GM23338 (cell line): ENCODE results near the gene SERGEF. TPM values are rescaled to one million over a fixed set of nuclear protein-coding genes. Genes with fewer than 3 reads are reported as not detected.

Experiments
- ATAC-seq: fragments of 200-7000 bp; cut with Tn5 transposase; 3 replicates; pipeline ENCODE4 v1.9.1; 2020
- DNase-seq: peaks from one replicate; pipeline ENCODE4 v3.0.0-alpha.2; 2015; ENCODE audit warnings: low spot score
- H2AFZ ChIP-seq: fragments of 200-600 bp; sonication (generic); 2 replicates; pipeline ENCODE4 v1.8.0; 2016; ENCODE audit warnings: antibody characterized with exemption, mild to moderate bottlenecking, moderate library complexity
- H3F3A ChIP-seq: fragments of 200-600 bp; sonication (generic); replicated peaks from 2 replicates; pipeline ENCODE4 v1.8.0; 2017; ENCODE audit warnings: antibody characterized with exemption, mixed run types, low read depth
- H3K27ac ChIP-seq: fragments of 200-600 bp; sonication (generic); 2 replicates; pipeline ENCODE4 v1.6.1; 2016; ENCODE audit warnings: low read depth
- H3K27me3 ChIP-seq: fragments of 200-600 bp; sonication (generic); 2 replicates; pipeline ENCODE4 v1.8.0; 2016; ENCODE audit warnings: mild to moderate bottlenecking, mixed run types, moderate library complexity; ENCODE audit not compliant: insufficient read depth
- H3K36me3 ChIP-seq: fragments of 200-600 bp; sonication (generic); 2 replicates; pipeline ENCODE4 v1.8.0; 2016; ENCODE audit warnings: mild to moderate bottlenecking; ENCODE audit not compliant: insufficient read depth
- H3K4me1 ChIP-seq: fragments of 200-600 bp; sonication (generic); 2 replicates; pipeline ENCODE4 v1.8.0; 2016; ENCODE audit warnings: mild to moderate bottlenecking, moderate library complexity; ENCODE audit not compliant: insufficient read depth
- H3K4me2 ChIP-seq: fragments of 200-600 bp; sonication (generic); 2 replicates; pipeline ENCODE4 v1.7.1; 2017; ENCODE audit warnings: mixed run types
- H3K4me3 ChIP-seq: fragments of 200-600 bp; sonication (generic); 2 replicates; pipeline ENCODE4 v1.6.1; 2016; ENCODE audit warnings: mixed run types
- H3K79me2 ChIP-seq: fragments of 200-600 bp; sonication (generic); replicated peaks from 2 replicates; pipeline ENCODE4 v1.8.0; 2017; ENCODE audit warnings: mild to moderate bottlenecking; ENCODE audit not compliant: insufficient read depth
- H3K9me2 ChIP-seq: fragments of 200-600 bp; sonication (generic); 2 replicates; pipeline ENCODE4 v1.8.0; 2017; ENCODE audit not compliant: insufficient read depth
- H4K20me1 ChIP-seq: fragments of 200-600 bp; sonication (generic); replicated peaks from 2 replicates; pipeline ENCODE4 v1.8.0; 2017; ENCODE audit warnings: mild to moderate bottlenecking; ENCODE audit not compliant: insufficient read depth
- H3K27ac Mint-ChIP-seq: 2 replicates; pipeline ENCODE4 v1.8.0; 2020; ENCODE audit warnings: inconsistent platforms, mild to moderate bottlenecking, moderate library complexity, mixed read lengths
- H3K27me3 Mint-ChIP-seq: 3 replicates; pipeline ENCODE4 v1.8.0; 2022; ENCODE audit warnings: low read depth, mild to moderate bottlenecking, moderate library complexity, mixed read lengths, inconsistent platforms; ENCODE audit not compliant: insufficient read depth, poor library complexity
- H3K36me3 Mint-ChIP-seq: 3 replicates; pipeline ENCODE4 v1.8.0; 2021; ENCODE audit warnings: low read depth, mild to moderate bottlenecking, inconsistent platforms, moderate library complexity, mixed read lengths
- H3K4me1 Mint-ChIP-seq: 3 replicates; pipeline ENCODE4 v1.8.0; 2020; ENCODE audit warnings: mild to moderate bottlenecking, inconsistent platforms, mixed read lengths
- H3K4me3 Mint-ChIP-seq: 3 replicates; pipeline ENCODE4 v1.8.0; 2021; ENCODE audit warnings: moderate library complexity, mild to moderate bottlenecking, inconsistent platforms, mixed read lengths
- H3K9me3 Mint-ChIP-seq: 3 replicates; pipeline ENCODE4 v1.8.0; 2020; ENCODE audit warnings: moderate library complexity, mild to moderate bottlenecking, inconsistent platforms, mixed read lengths
- CREB1 ChIP-seq: fragments of 250-450 bp; sonication (Bioruptor Pico); IDR thresholded peaks from 2 replicates; pipeline ENCODE4 v1.5.0; 2020; ENCODE audit warnings: low read depth, mild to moderate bottlenecking, moderate library complexity
- CTCF ChIP-seq, 2 experiments: fragments of 200-600 bp in 1 of 2; sonication (generic) in 1 of 2; conservative IDR thresholded peaks; 2 replicates each; pipeline versions ENCODE4 v1.5.1 to v1.6.1; 2016 to 2017; ENCODE audit warnings: antibody characterized with exemption in 2 of 2, low read depth in 2 of 2, mild to moderate bottlenecking in 2 of 2, moderate library complexity in 1 of 2
- EZH2 ChIP-seq: fragments of 200-600 bp; sonication (generic); IDR thresholded peaks from one replicate; pipeline ENCODE4 v1.8.0; 2017; ENCODE audit warnings: antibody characterized with exemption, mild to moderate bottlenecking, low read depth; ENCODE audit not compliant: unreplicated experiment
- EZH2phosphoT487 ChIP-seq: fragments of 200-600 bp; sonication (generic); IDR thresholded peaks from one replicate; pipeline ENCODE4 v1.8.1; 2018; ENCODE audit warnings: antibody characterized with exemption; ENCODE audit not compliant: unreplicated experiment
- JUNB ChIP-seq: IDR thresholded peaks from one replicate; pipeline ENCODE4 v1.6.1; 2016; ENCODE audit warnings: antibody characterized with exemption; ENCODE audit not compliant: unreplicated experiment
- NANOG ChIP-seq: IDR thresholded peaks from 2 replicates; pipeline ENCODE4 v1.6.1; 2016; ENCODE audit warnings: antibody characterized with exemption, borderline replicate concordance
- POLR2AphosphoS5 ChIP-seq: IDR thresholded peaks from 2 replicates; pipeline ENCODE4 v1.6.1; 2016; ENCODE audit warnings: antibody characterized with exemption, low read depth
- ZNF114 ChIP-seq: fragments of 250-450 bp; sonication (Bioruptor Pico); IDR thresholded peaks from 2 replicates; pipeline ENCODE4 v1.5.0; 2020; ENCODE audit warnings: mild to moderate bottlenecking, moderate library complexity
- ZNF462 ChIP-seq: fragments of 250-450 bp; sonication (Bioruptor Pico); IDR thresholded peaks from 2 replicates; pipeline ENCODE4 v1.5.0; 2020; ENCODE audit warnings: mild to moderate bottlenecking, moderate library complexity
- polyA plus RNA-seq: library from polyadenylated mRNA; unstranded; fragments of >200 nt; fragmentation: Nextera tagmentation; extraction: Ambion mirVana; gene quantifications from 2 replicates; pipeline ENCODE4 v1.2.1, GENCODE V29; 2016
- total RNA-seq: library from RNA; depleted of rRNA; stranded (reverse); fragments of >200 nt; shearing (Covaris generic); gene quantifications from 2 replicates; pipeline ENCODE4 v1.2.3, GENCODE V29; 2014

Gene SERGEF
- total and polyA plus RNA-seq, 2 experiments from 2014 or later: 24.2 to 27.9 TPM

GRCh38 chr11:17907046-17907445 lies 105.8 kb downstream of the SERGEF start (continued):
- TF ChIP-seq ZNF462 (no peak), ZNF114 (CRISPR knock-in tag) (no peak), POLR2AphosphoS5 (no peak)

- Histone ChIP-seq H3K9me2 (no peaks in the 10 kb centered on the region), H3K4me1 (peaks cover 14% of the 10 kb centered on the region), H3K4me2 (peak overlapping the region; percentile 75; the same call in 1 of the 2 replicates), H3K27me3 (no peaks in the 10 kb centered on the region), H3K36me3 (no peaks in the 10 kb centered on the region), H4K20me1 (no peaks in the 10 kb centered on the region; the same call in 1 of the 2 replicates), H3F3A (no peaks in the 10 kb centered on the region), H3K27ac (peak overlapping the region; percentile 85; the same call in 1 of the 2 replicates), H2AFZ (peak overlapping the region; percentile 89; the same call in 1 of the 2 replicates), H3K79me2 (no peaks in the 10 kb centered on the region), H3K4me3 (no peak overlapping the region)
- H3K27me3 Mint-ChIP-seq: peaks cover 5% of the 10 kb centered on the region
- H3K4me3 Mint-ChIP-seq: no peak overlapping the region
- H3K4me1 Mint-ChIP-seq: peaks cover 10% of the 10 kb centered on the region
- H3K27ac Mint-ChIP-seq: no peak overlapping the region
- peak; percentile 92 for DNase-seq
- H3K36me3 Mint-ChIP-seq: no peaks in the 10 kb centered on the region
- no peaks in the 10 kb centered on the region for H3K9me3 Mint-ChIP-seq
- peak; percentile 100 for ATAC-seq
- TF ChIP-seq CTCF (conservative IDR thresholded peaks at IDR 0.05; ENCODE audit: low read depth in 2 of 2) (peak; percentile 44 to 70), JUNB (no peak), NANOG (no peak), ZNF462 (no peak), CREB1 (CRISPR knock-in tag) (peak; percentile 31; the same call in 1 of the 2 replicates), EZH2phosphoT487 (no peak), EZH2 (no peak)
These were observed 106.4 kb downstream of the SERGEF start for GRCh38 chr11:17906436-17906835.
